GM19240 (cell line): Measurements from ENCODE around the gene RPTOR.

Source experiments
- DNase-seq: peaks from one replicate; pipeline ENCODE4 v3.0.0; 2011; ENCODE audit warnings: low spot score; ENCODE audit not compliant: insufficient read length

RPTOR gene

DNA sequence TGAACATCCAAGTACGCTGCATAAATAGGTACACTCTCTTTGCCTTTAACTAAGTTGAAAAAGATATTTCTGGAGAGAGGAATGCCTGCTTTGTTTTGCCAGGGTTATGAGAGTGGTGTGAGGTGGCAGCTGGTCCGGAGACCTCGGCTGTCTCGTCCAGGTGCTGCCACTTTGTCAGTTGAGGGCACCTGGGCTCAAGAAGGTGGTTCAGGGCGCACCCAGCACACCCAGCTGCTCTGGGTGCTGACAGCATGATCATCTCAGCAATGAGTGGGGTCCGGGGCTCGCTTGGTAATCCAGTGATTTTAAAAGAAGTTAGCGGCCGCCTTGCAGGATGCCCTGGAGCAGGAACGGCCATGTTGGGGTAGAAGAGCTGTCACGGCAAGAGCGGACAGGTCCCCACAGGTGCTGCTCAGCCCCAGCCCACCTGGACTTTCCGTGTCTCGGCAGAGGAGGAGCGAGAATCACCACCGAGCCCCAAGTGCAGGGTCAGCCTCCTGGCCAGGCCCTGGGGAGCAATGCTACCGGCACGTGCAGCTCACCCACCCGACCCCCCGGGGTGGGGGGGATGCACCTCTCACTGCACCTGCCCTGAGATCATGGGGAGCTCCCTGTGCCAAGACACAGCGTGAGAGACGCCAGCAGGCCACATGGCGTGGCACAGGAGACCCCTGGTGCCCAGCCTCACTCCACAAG, 379.6 kb downstream of the RPTOR start:
- no peak for DNase-seq

DNA sequence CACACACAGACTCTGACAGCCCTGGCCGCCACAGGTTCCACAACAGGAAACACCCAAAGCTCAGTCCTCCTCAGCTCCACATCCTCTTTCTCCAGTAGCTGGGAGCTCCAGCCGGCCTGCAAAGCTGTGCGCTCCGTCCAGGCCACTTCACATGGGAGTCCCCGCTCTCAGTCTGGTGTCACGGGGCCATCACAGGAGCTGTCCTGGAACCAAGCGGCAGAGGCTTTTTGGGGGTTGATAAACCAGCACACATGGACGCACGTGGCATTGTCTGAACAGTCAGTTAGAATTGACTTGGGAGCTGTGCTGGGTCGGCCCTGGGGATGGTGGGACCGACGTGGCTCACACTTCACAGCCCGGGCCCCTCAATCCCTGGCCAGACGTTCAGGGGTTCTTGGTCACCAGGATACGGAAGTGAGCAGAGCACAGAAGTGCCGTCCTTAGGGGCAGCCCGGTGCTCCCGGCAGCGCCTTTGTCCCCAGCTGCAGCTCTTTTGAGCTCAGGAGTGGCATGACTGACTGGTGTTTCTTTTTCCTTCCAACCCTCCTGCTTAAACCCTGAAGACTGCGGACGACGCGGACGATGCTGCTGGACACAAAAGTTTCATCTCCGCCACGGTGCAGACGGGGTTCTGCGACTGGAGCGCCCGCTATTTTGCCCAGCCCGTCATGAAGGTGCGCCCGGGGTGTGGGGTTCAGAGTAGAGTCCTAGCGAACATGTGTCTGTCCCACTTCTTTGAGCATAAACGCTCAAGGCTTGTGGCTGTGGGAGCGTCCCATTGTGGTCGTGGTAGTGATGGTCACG, 380.4 kb downstream of the RPTOR start:
- no peak for DNase-seq

DNA sequence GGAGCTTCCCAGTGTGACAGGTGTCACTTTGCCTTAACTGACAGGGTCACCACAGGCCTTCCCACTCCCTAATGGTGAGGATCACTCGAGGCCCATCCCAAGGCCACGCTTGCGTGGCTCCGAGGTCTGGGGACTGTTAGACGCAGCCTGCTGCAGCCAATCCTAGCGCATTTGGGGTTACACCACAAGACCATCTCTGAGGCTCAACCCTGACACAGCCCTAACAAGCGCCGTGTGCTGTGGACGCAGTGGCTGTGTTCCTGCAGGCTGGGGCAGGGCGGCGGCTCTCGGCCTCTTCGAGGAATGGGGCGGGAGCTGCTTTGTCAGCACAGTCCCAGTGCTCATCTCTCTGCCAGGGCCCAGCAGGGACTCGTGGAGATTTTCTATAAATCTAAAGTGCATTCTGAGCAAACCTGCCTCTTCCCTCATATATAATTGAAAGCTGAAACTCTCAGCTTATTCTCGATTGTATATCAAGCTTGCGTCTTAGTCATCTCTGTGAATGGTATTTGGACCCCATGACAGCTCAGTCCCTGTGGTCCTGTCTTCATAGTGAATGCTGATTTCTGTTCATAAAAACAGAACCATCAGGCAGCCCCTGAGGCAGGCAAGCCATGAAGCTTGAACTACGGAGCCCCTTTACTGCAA, 381.2 kb downstream of the RPTOR start:
- no peak for DNase-seq

DNA sequence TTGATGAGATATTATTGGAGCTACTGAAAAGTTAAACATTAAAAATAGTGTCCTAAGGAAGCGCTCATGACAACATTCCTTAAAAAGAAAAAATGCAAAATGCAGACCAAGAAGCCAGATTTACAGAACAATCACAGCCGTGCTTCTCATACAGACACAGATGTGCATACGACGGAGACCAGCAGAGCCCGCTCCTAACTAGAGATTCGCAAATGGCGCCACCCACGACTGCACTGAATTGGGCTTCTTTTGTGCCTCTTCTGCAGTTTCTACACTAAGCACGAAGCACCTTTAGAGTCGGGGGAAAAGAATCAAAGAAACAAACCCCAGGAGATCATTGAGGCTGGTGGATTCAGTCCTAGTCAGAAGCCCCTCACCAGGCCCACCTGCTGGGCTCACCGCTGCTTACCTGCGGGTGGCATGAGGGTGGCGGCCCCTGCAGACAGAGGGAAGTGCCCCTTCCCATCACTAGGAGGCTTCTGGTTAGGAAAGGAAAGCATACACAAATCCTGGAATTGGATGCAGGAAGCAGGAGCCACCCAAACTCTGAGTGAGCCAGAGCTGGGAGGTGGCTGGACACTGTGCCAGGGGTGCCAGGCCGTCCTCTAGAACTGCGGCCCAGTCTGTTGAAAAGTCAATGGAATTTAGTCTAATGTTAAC, 382.1 kb downstream of the RPTOR start:
- no peak for DNase-seq

DNA sequence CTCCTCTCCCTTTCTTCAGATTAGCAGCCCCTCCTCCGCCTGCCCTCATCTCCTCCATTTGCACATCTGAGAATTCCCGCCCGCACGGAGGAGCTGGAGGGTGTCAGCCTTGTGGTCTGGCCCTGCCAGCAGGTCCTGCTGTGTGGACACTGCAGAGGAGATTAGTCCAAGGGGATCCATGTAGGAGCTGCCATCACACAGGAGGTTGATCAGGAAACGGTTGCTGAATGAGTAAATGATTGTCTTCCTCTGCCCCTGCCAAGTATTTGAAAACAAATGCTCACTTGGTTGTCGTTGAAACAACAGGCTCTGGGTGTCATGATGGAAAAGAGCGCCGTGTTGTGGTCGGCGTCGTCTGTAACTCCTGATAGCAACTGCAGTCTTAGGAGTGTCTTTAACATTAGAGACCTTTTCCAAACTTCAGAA, 383.2 kb downstream of the RPTOR start:
- DNase-seq: no peak

DNA sequence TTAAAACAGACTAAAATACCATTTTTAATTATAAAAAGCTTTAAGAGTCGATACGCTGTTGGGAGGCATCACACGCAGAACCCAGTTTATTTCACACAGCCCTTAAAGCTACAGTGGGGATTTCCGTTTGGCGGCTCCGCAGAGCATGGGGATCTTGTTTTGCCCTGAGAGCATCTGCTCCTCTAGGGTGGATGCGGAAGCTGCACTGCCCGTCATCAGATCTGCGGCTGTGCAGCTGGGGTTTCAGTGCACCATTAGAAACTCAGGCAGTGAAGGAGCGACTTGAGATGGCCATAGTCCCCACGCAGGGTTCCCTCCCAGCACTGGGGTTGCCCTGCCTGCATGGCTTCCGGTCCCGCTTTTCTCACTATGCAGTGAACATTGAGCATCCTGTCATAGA, 384.8 kb downstream of the RPTOR start:
- DNase-seq: no peak

DNA sequence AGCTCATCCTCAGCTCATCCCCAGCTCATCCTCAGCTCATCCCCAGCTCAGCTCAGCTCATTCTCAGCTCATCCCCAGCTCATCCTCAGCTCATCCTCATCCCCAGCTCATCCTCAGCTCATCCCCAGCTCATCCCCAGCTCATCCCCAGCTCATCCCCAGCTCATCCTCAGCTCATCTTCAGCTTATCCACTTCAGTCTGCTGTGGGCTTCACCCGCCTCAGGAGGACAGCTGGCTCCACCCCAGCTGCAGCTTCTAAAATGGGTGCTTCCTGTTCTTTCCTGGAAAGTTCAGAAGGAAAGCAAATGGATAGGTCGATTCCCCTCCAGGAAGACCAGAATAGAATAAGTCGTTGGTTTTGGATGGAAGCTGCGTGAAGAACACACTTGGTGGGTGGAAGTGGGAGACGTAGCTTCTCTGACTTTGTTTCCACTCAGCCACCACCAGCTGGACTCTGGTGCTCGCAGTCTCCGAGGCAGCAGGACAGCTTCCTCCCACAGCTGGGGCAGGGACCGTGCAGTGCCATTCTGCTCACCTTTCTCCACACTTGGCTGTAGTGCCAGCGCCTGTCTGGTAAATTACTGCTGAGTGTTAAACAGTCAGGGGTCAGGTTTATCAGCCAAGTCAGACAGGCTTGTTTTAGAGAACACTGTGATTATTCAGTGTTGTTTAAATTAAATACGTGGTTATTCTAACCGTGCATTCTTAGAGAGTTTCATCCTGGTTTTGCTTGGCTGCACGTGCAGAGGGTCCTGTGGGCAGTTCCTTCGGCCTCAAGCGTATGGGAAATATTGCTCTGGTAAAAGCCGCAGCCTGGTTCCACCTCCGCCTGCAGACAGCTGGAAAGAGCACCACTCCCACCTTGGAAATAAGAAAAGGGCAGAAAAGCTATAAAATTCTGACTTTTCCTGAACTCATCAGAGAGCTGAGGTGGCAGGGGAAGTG, 386.0 kb downstream of the RPTOR start:
- no peak for DNase-seq

DNA sequence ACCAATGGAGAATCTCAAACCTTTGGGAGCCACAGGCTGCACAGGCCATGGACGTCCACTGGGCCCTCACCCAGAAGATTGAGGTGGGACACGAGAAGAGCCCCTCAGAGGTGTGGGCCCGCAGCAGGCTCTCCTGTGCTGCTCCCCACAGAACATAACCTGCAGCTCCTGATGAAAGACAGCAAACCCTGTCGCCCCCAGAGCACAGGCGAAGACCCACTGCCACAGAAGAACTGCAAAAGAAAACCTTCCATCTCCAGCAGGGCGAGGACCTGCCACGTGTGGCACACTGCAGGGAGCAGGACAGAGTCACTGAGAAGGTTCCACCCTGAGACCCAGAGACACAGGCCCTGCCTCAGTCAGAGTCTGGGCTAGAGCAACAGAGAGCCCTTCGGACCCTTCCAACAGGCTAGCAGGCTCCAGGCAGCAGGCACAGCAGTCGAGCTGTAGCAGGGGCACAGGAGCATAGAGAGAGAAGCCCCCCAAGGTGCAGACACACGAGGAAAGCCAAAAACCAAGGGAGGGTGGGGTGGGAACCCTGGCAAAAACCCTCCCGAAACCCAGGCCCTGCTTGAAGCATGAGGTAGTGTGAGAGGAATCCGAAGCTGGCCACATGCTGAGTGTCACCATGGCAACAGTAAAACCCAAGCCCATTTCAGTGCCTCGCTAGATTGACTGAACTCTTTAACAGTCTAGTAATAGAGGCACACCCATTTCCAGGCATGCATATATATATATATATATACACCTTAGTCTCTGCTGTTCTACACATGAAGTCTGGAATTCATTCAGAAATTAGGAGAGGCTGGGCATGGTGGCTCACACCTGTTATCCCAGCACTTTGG, 387.0 kb downstream of the RPTOR start:
- DNase-seq: no peak

DNA sequence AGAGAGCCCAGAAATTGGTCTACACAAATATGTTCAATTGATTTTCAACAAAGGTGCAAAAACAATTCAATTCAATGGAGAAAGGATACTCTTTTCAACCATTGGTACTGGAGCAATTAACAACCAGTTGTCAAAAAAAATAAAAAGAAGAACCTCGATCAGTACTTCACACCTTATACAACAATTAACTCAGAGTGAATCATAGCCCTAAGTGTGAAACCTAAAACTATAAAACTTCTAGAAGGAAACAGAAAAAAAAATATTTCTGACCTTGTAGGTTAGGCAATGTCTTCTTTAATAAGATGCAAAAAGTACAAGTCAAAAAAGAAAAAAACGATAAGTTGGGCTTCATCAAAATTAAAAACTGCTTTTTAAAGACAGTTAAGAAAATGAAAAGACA, 390.9 kb downstream of the RPTOR start:
- no peak for DNase-seq

DNA sequence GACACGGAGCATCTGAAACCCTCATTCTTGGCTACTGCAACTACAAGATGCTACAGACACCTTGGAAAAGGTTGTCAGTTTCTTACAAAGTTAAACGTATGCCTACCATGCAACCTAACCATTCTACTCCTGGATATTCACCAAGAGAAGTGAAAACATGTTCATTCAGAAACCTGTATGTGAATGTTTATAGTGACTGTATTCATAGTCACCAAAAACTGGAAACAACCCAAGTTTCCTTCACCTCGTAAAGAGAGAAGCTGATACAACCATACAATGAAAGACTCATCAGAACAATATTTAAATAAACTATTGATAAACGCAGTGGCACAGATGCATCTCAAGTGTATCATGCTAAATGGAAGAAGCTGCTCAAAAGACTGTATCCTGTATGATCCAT, 391.6 kb downstream of the RPTOR start:
- no peak for DNase-seq

DNA sequence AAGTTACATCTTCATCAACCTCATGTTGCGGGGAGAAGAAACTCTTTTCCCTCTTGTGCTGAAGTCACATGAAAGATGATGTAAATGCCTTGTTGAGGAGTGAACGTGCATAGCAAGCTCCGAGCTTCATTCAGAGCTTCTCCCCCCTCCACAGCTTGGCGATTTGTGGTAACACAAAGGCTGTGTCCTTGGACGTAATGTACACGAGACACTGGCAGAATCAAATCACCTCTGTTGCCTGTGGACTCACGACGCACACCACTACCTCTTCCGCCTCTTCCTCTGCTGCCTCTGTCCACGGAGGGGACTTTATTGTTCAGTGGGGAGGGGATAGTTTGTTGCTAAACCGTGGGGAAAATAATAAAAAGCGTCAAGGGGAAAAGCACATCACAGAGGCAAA, 392.1 kb downstream of the RPTOR start:
- DNase-seq: no peak

DNA sequence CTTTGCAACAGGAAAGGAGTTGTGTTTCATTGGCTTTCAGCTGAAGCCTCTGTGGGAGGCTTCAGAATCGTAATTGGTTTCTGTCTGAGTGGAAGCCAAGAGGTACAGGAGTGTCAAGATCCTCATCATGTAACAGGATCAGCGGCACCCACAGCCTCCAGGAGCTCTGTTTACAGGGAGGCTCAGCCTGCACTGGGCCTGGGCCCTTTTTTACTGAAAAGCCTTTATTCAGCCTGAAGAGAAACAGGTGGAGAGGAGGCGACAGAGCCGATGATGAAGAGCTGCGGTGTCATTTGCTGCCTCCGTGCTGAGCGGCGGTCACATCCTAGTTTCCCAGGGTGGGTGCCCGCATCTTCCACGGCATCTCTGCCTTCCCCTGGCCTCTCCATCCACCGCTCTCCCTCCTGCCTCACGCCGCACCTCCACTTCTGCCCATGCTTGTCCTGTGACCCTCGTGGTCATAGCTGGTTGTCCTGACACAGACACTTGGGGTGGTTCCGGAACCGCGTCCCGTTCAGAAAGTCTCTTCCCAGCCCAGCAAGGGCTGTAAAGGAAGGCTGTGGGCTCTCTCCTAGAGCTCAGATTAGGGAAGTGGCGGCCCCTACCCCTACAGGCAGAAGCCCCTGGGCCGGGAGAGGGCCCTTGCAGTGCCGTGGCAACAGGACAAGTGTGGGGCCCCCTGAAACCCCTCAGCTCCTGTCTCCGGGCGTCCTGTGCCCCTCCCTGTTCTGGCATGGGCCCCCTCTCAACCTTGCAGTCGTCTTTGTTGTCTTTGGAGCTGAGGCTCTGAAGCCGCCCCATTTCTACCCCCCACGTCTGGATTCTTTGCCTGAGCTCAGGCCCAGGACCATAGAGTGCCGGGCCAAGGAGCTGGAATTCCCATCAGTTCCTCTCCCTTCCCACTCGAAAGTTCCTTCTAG, 393.1 kb downstream of the RPTOR start:
- DNase-seq: no peak

DNA sequence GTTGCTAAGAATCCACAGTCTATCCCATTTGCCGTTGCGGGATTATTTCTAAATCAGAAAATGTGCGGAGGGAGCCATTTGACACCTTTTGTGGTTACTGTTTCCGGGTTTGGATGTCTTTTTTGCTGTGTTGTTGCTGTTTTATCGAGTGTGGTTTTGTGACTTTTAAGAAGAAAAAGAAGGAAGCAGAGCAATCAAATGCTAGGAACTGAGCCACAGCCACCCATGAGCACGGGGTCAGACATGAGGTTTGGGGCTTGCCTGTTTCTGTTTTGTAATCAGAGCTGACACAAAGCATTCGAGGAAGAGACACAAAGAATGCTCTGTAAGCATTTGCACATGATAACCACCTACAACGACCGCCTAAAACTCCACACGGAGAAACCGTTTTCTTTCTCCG, 393.9 kb downstream of the RPTOR start:
- DNase-seq: no peak

DNA sequence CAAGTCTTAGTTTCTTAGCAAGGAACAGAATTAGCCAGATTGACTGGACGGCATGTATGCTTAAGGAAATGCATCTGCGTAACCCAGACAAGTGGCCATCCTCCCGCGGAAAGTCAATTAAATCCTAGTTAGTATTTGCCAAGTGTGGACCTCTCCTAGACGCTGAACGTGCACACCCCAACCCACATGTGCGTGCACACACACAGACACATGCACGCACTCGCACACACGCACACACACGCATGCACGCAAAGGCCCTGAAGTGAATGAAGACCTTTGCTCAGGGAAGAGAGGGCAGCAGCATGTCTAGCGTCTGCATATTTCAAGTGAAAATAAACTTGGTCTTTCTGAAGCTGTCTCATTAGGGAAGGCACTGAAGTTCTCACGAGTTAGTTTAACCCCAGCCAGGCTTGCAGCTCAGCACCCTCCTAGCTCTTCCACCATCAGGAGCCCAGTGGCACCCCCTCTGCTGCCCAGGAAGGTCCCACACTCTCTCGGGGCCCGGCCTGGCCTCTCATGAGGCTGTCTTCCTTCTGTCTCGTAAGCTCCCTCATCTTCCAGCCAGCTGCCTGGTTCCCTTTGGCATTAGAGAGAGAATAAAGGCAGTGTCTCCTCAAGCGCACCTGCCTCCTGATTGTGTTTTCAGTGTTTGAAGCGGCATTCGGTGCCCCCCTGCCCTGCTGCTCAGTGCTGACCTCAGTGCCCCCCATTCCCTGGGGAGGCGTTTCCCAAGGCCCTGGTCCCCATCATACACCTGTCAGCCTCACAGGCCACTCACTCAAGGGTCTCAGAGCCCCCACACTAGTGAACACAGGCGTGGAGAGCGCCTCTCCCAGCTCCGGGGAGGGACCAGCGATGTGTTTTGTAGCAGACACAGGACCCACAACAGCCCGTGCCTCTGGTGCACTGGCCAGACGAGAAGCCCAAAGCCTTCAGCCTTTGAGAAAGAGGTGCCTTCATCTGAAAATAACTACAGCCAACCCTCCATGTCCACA, 394.8 kb downstream of the RPTOR start:
- no peak for DNase-seq

DNA sequence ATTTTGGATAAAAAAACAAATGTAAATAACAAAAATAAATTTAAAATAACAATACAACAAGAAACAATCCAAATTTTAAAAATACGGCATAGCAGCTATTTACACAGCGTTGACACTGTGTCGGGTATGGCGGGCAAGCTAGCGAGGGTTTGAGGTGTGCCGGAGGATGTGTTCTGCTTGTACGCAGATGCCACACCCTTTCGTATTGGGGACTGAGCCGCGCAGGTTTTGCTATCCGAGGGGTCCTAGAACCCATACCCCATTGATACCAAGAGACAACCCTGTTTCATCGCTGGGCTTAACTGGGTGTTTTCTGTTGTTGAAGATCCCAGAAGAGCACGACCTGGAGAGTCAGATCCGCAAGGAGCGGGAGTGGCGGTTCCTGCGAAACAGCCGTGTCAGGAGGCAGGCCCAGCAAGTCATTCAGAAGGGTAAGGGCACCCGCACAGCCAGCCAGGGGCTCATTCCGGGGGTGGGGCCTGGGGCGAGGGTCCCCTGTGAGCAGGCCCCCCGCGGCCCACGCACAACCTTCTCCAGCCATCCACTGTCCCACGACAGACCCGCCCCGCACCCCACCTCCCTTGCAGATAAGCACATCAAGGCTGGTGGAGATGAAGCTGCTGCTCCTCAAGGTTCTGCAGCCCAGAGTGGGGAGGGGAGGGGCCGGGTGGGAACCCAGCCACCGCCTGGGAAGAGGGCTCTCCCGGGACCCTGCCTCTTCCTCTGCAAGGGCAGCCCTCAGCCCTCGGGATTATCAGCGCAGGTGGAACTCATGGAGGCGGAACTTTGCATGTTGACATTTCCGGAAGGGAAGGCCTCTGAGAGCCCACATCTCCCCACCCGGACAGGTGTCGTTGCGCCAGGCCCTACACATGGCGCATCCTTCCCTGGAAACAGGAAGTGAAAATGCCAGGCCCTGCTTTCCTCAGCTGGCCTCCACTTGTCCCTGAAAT, 395.8 kb downstream of the RPTOR start:
- no peak for DNase-seq

DNA sequence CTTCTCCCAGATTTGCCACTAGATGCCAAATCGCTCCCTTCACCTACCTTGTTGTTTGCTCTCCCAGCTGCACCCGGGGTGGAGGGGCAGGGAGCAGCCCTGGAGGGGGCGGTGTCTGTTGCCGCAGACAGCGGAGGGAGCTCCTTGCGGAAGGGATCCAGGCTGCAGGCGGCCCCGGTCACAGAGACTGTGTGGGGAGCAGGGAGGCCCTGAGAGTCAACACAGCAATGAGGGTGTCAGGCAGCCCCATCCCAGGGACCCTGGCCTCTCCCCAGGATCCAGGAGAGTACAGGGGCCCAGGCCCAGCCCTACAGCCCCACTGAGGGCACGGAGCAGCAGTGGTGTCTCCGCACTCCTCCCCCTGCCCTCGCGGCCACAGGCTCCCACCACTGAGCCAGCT, 396.5 kb downstream of the RPTOR start:
- no peak for DNase-seq
